ENCODE measurements around the gene NISCH.

Gene NISCH

DNA sequence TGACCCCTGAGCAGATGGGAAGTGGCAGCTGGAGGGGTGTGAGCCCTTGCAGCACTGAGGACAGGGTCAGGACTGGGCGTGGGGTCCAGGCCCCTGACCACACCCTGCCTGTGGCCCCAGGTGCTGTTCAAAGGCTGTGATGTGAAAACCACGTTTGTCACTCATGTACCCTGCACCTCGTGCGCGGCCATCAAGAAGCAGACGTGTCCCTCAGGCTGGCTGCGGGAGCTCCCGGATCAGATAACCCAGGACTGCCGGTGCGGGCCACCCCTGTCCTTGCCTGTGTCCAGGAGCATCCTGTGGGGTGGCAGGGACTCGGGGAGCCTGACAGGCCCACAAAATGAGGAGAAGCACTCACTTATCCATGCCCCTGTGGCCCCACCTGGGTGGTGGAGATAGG, 45.6 kb downstream of the NISCH start:
- no peak overlapping the region for H3K4me2 ChIP-seq (ENCODE audit: low read length)
- H3F3A ChIP-seq (ENCODE audit: control insufficient read depth, insufficient read depth): no peaks in the 10 kb centered on the region
- no peak overlapping the region for H3K27ac ChIP-seq (ENCODE audit: low read depth, low read length)
- no peaks in the 10 kb centered on the region for H3K79me2 ChIP-seq (ENCODE audit: control insufficient read depth, low read length)
- H3K36me3 ChIP-seq (ENCODE audit: control insufficient read depth, low read length): no peaks in the 10 kb centered on the region
- H3K4me1 ChIP-seq (ENCODE audit: control insufficient read depth, low read length): no peaks in the 10 kb centered on the region
- H3K4me3 ChIP-seq (ENCODE audit: low read length): no peak overlapping the region
- no peaks in the 10 kb centered on the region for H4K20me1 ChIP-seq (ENCODE audit: control insufficient read depth, insufficient read depth, low read depth, low read length)
- TF ChIP-seq, protein P1, sequence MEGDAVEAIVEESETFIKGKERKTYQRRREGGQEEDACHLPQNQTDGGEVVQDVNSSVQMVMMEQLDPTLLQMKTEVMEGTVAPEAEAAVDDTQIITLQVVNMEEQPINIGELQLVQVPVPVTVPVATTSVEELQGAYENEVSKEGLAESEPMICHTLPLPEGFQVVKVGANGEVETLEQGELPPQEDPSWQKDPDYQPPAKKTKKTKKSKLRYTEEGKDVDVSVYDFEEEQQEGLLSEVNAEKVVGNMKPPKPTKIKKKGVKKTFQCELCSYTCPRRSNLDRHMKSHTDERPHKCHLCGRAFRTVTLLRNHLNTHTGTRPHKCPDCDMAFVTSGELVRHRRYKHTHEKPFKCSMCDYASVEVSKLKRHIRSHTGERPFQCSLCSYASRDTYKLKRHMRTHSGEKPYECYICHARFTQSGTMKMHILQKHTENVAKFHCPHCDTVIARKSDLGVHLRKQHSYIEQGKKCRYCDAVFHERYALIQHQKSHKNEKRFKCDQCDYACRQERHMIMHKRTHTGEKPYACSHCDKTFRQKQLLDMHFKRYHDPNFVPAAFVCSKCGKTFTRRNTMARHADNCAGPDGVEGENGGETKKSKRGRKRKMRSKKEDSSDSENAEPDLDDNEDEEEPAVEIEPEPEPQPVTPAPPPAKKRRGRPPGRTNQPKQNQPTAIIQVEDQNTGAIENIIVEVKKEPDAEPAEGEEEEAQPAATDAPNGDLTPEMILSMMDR (IDR thresholded peaks at IDR 0.05; ENCODE audit: low read depth, low read length, poor library complexity, severe bottlenecking): no peak
- TF ChIP-seq EZH2phosphoT487 (IDR thresholded peaks at IDR 0.05; ENCODE audit: borderline replicate concordance, low read length): no peak
- H3K27me3 ChIP-seq (ENCODE audit: control insufficient read depth, low read length): peaks cover 4% of the 10 kb centered on the region; the same call in 1 of the 2 replicates
- no peaks in the 10 kb centered on the region for H3K9me2 ChIP-seq (replicated peaks; ENCODE audit: control insufficient read depth, low read length)
- H3K9me3 ChIP-seq (ENCODE audit: control insufficient read depth, insufficient read depth, low read length): no peaks in the 10 kb centered on the region

DNA sequence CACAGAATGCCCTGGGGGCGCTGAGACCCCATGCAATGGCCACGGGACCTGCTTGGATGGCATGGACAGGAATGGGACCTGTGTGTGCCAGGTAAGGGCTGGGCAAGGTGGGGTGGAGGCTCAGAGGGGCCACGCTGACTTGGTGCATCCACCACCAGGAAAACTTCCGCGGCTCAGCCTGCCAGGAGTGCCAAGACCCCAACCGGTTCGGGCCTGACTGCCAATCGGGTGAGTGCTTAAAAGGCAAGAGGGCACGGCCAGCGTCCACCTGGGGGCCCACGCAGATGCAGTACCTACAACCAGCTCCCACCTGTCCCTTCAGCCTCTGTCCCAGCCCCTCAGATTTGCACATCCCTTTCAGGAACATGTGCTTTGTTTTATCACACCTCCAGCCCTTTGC, 46.6 kb downstream of the NISCH start:
- no peak overlapping the region for H3K4me3 ChIP-seq (ENCODE audit: low read length)
- H3K36me3 ChIP-seq (ENCODE audit: control insufficient read depth, low read length): no peaks in the 10 kb centered on the region
- no peak overlapping the region for H3K27ac ChIP-seq (ENCODE audit: low read depth, low read length)
- H3K79me2 ChIP-seq (ENCODE audit: control insufficient read depth, low read length): no peaks in the 10 kb centered on the region
- H3K4me2 ChIP-seq (ENCODE audit: low read length): no peak overlapping the region
- TF ChIP-seq, protein P1 (IDR thresholded peaks at IDR 0.05; ENCODE audit: low read depth, low read length, poor library complexity, severe bottlenecking): no peak
- TF ChIP-seq EZH2phosphoT487 (IDR thresholded peaks at IDR 0.05; ENCODE audit: borderline replicate concordance, low read length): no peak
- H3K9me2 ChIP-seq (replicated peaks; ENCODE audit: control insufficient read depth, low read length): no peaks in the 10 kb centered on the region
- no peaks in the 10 kb centered on the region for H3F3A ChIP-seq (ENCODE audit: control insufficient read depth, insufficient read depth)
- no peaks in the 10 kb centered on the region for H3K9me3 ChIP-seq (ENCODE audit: control insufficient read depth, insufficient read depth, low read length)
- H3K27me3 ChIP-seq (ENCODE audit: control insufficient read depth, low read length): peaks cover 4% of the 10 kb centered on the region; the same call in 1 of the 2 replicates
- no peaks in the 10 kb centered on the region for H3K4me1 ChIP-seq (ENCODE audit: control insufficient read depth, low read length)
- no peaks in the 10 kb centered on the region for H4K20me1 ChIP-seq (ENCODE audit: control insufficient read depth, insufficient read depth, low read depth, low read length)

DNA sequence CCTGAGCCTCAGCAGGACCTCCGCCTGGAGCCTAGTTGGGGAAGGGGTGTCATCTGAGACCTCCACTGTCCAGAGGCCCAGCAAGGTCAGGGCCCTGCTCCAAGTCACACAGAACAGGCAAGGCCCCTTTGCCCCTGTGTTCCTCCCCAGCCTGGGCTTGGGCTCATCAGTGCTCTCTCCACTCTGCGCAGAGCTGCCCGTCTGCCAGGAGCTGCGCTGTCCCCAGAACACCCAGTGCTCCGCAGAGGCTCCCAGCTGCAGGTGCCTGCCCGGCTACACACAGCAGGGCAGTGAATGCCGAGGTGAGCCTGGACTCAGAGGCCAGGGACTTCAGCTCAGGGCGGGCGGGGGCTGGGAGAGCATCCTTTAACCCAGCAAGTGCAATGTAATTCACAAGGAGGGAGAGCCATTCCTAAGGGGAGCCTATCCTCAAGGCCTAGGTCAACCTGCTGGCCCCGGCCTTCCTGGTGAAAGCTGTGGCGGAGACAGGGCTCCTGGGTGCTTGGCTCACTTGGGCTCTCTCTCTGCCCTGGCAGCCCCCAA, 47.5 kb downstream of the NISCH start:
- Histone ChIP-seq H3K9me2 (replicated peaks; ENCODE audit: control insufficient read depth, low read length) (no peaks in the 10 kb centered on the region), H3K27ac (ENCODE audit: low read depth, low read length) (no peak overlapping the region), H3K36me3 (ENCODE audit: control insufficient read depth, low read length) (no peaks in the 10 kb centered on the region), H3F3A (ENCODE audit: control insufficient read depth, insufficient read depth) (no peaks in the 10 kb centered on the region), H3K79me2 (ENCODE audit: control insufficient read depth, low read length) (no peaks in the 10 kb centered on the region), H4K20me1 (ENCODE audit: control insufficient read depth, insufficient read depth, low read depth, low read length) (no peaks in the 10 kb centered on the region), H3K4me2 (ENCODE audit: low read length) (no peak overlapping the region), H3K9me3 (ENCODE audit: control insufficient read depth, insufficient read depth, low read length) (no peaks in the 10 kb centered on the region), H3K27me3 (ENCODE audit: control insufficient read depth, low read length) (peaks cover under 1% of the 10 kb centered on the region; the same call in 1 of the 2 replicates), H3K4me3 (ENCODE audit: low read length) (no peak overlapping the region), H3K4me1 (ENCODE audit: control insufficient read depth, low read length) (no peaks in the 10 kb centered on the region)
- TF ChIP-seq, protein P1 (IDR thresholded peaks at IDR 0.05; ENCODE audit: low read depth, low read length, poor library complexity, severe bottlenecking): no peak
- no peak for TF ChIP-seq EZH2phosphoT487 (IDR thresholded peaks at IDR 0.05; ENCODE audit: borderline replicate concordance, low read length)

Measured in DOHH2 (cell line).